ENCODE results near the gene FRS3. TPM values are rescaled to one million over a fixed set of nuclear protein-coding genes. Genes with fewer than 3 reads are reported as not detected.
A peak's percentile ranks its signal among the peaks of the same experiment; 100 is the strongest.

Gene FRS3
- total and polyA plus RNA-seq, 2 of the 13 experiments (the other 11 are each of a cell fraction or from before 2014, with no cell fraction given), result 3.0 to 7.4 TPM

DNA sequence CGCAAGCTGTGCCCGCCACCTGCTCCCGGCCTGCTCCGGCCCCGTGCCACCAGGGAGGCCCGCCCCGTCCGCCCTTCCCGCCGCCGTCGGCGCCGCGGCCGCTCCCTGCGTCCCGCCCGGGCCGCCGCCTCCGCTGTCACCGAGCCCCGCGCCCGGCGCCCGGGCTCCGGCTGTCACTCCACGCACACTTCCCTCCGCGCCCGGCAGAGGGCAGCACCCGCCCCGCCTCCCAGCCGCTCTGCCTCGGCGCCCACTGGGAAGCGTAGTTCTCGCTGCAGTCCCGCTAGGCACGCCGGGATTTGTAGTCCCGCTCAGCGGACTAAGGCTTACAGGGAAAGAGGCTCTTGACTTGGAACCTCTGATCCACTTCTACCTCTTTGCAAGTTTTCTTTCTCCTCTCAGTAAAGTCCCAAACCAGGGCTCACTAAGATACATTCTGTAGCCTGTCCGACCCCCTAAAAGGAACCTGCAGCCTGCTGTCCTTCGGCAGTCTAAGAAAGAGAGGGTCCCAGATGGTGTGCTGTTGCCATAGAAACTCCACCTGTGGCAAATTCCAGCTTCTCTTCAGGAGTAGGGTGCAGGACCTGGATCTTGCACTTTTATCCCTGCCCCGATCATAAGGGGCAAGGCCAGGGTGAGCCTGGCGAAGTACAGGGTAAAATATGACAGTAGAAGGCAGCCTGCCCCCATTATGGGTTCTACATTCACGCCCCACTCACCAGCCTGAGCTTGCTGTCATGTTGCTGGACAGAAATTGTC is 44.1 kb downstream of the FRS3 start, which contains the start of gene TFEB (continued):
- TF ChIP-seq ZMYM3 (CRISPR knock-in tag; IDR thresholded peaks at IDR 0.05) (peak; percentile 57; the same call in 1 of the 2 replicates), PCBP2 (optimal IDR thresholded peaks at IDR 0.05; ENCODE audit: low read depth, low read length, poor library complexity, severe bottlenecking) (no peak), DR1 (CRISPR knock-in tag; IDR thresholded peaks at IDR 0.05) (no peak), ZNF205 (CRISPR knock-in tag; IDR thresholded peaks at IDR 0.05) (peak; percentile 42; the same call in 1 of the 2 replicates), BORCS8-MEF2B (CRISPR knock-in tag; IDR thresholded peaks at IDR 0.05) (no peak), GABPA (IDR thresholded peaks at IDR 0.05; ENCODE audit: low read depth, low read length) (no peak), GABPA (CRISPR knock-in tag; IDR thresholded peaks at IDR 0.05; ENCODE audit: low read depth) (peak; percentile 86), ZNF362 (CRISPR knock-in tag; IDR thresholded peaks at IDR 0.05; ENCODE audit: borderline replicate concordance) (no peak), ZNF850 (CRISPR knock-in tag; conservative IDR thresholded peaks at IDR 0.05) (no peak), NFYB (CRISPR knock-in tag; IDR thresholded peaks at IDR 0.05) (peak; percentile 43; the same call in 1 of the 2 replicates), ZBTB20 (CRISPR knock-in tag; IDR thresholded peaks at IDR 0.05; ENCODE audit: borderline replicate concordance, low read depth) (0 out of 2 replicates have a peak, but pooled peaks have one; percentile 48), ZBTB8A (CRISPR knock-in tag; IDR thresholded peaks at IDR 0.05; ENCODE audit: borderline replicate concordance, low read depth) (0 out of 2 replicates have a peak, but pooled peaks have one; percentile 55), ZNF883 (CRISPR knock-in tag; IDR thresholded peaks at IDR 0.05; ENCODE audit: not compliant biosample characterization) (no peak), ZBTB46 (CRISPR knock-in tag; IDR thresholded peaks at IDR 0.05; ENCODE audit: borderline replicate concordance) (no peak), ZMYM4 (CRISPR knock-in tag; IDR thresholded peaks at IDR 0.05) (peak; percentile 74), ZNF556 (CRISPR knock-in tag; IDR thresholded peaks at IDR 0.05; ENCODE audit: borderline replicate concordance) (peak; percentile 77; the same call in 1 of the 2 replicates), HDAC6 (IDR thresholded peaks at IDR 0.05; ENCODE audit: low read depth, low read length) (no peak), ZFP62 (CRISPR knock-in tag; IDR thresholded peaks at IDR 0.05) (0 out of 2 replicates have a peak, but pooled peaks have one; percentile 90), MAFK (conservative IDR thresholded peaks at IDR 0.05 in 1 of 2, IDR thresholded peaks at IDR 0.05 in 1 of 2; ENCODE audit: low read length in 2 of 2) (no peak)
- TF ChIP-seq, protein P1, sequence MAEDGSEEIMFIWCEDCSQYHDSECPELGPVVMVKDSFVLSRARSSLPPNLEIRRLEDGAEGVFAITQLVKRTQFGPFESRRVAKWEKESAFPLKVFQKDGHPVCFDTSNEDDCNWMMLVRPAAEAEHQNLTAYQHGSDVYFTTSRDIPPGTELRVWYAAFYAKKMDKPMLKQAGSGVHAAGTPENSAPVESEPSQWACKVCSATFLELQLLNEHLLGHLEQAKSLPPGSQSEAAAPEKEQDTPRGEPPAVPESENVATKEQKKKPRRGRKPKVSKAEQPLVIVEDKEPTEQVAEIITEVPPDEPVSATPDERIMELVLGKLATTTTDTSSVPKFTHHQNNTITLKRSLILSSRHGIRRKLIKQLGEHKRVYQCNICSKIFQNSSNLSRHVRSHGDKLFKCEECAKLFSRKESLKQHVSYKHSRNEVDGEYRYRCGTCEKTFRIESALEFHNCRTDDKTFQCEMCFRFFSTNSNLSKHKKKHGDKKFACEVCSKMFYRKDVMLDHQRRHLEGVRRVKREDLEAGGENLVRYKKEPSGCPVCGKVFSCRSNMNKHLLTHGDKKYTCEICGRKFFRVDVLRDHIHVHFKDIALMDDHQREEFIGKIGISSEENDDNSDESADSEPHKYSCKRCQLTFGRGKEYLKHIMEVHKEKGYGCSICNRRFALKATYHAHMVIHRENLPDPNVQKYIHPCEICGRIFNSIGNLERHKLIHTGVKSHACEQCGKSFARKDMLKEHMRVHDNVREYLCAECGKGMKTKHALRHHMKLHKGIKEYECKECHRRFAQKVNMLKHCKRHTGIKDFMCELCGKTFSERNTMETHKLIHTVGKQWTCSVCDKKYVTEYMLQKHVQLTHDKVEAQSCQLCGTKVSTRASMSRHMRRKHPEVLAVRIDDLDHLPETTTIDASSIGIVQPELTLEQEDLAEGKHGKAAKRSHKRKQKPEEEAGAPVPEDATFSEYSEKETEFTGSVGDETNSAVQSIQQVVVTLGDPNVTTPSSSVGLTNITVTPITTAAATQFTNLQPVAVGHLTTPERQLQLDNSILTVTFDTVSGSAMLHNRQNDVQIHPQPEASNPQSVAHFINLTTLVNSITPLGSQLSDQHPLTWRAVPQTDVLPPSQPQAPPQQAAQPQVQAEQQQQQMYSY (CRISPR knock-in tag; IDR thresholded peaks at IDR 0.05), result no peak
